Heart left ventricle (tissue), 16 donors: ENCODE data around the gene INSYN1. TPM values are rescaled to one million over a fixed set of nuclear protein-coding genes. Genes with fewer than 3 reads are reported as not detected.

Experiments
- ATAC-seq, 4 donors: fragments of 200-7000 bp; cut with Tn5 transposase; one replicate each; pipeline ENCODE4 v1.9.1; 2020 to 2022; ENCODE audit warnings: moderate library complexity in 4 of 4, mild to moderate bottlenecking in 3 of 4, moderate number of reproducible peaks in 1 of 4
- DNase-seq, 5 donors: peaks; one replicate each; pipeline ENCODE4 v3.0.0-alpha.2; 2020
- H3K27ac ChIP-seq, 12 donors: fragments of 200-600 bp; sonication (generic) in 4 of 12; one replicate each; pipeline versions ENCODE4 v1.5.0 to v1.8.0; 2016 to 2022; ENCODE audit warnings: mild to moderate bottlenecking in 2 of 12
- H3K27me3 ChIP-seq, 9 donors: fragments of 200-600 bp; sonication (generic) in 2 of 9; one replicate each; pipeline versions ENCODE4 v1.5.1 to v1.8.0; 2016 to 2022; ENCODE audit warnings: mild to moderate bottlenecking in 3 of 9
- H3K36me3 ChIP-seq, 9 donors: fragments of 200-600 bp; sonication (generic) in 2 of 9; one replicate each; pipeline versions ENCODE4 v1.5.0 to v1.8.0; 2018 to 2022; ENCODE audit warnings: mild to moderate bottlenecking in 2 of 9
- H3K4me1 ChIP-seq, 12 donors: fragments of 200-600 bp; sonication (generic) in 4 of 12; one replicate each; pipeline versions ENCODE4 v1.5.0 to v1.8.0; 2016 to 2022; ENCODE audit warnings: mild to moderate bottlenecking in 3 of 12
- H3K4me3 ChIP-seq, 12 donors: fragments of 200-600 bp; sonication (generic) in 4 of 12; one replicate each; pipeline versions ENCODE4 v1.5.0 to v1.8.0; 2017 to 2022; ENCODE audit warnings: mild to moderate bottlenecking in 9 of 12, moderate library complexity in 4 of 12
- H3K9me3 ChIP-seq, 12 donors: fragments of 200-600 bp; sonication (generic) in 4 of 12; one replicate each; pipeline versions ENCODE4 v1.5.0 to v1.8.0; 2016 to 2022; ENCODE audit warnings: mild to moderate bottlenecking in 1 of 12
- CTCF ChIP-seq, 12 donors: fragments of 200-600 bp; sonication (generic) in 4 of 12; IDR thresholded peaks; one replicate each; pipeline versions ENCODE4 v1.5.0 to v1.8.0; 2018 to 2022; ENCODE audit warnings: antibody characterized with exemption in 12 of 12, mild to moderate bottlenecking in 5 of 12
- POLR2A ChIP-seq, 2 donors: fragments of 450-650 bp; IDR thresholded peaks; one replicate each; pipeline ENCODE4 v1.6.1; 2017; ENCODE audit warnings: antibody characterized with exemption in 2 of 2, mild to moderate bottlenecking in 2 of 2, moderate library complexity in 2 of 2
- WGBS, 4 donors: extraction: QIAGEN DNeasy Blood & Tissue Kit in 2 of 4; methylation state at CpG; one replicate each; pipeline versions ENCODE4 v1.1.5 to v1.1.7; 2013 to 2018; 5-methylcytosine and 5-hydroxymethylcytosine counted together
- intact Hi-C, 10 donors: fragments of 100-400 bp; cut with DNase I; formaldehyde crosslinking; loops; one replicate each; pipeline versions ENCODE4 v1.11.1 to v1.14.2; 2022
- polyA plus RNA-seq, 2 donors: library from polyadenylated mRNA; stranded (reverse); fragments of 200-250 nt; gene quantifications; one replicate each; pipeline ENCODE4 v1.2.3, GENCODE V29; 2013
- total RNA-seq, 9 donors: library from RNA; depleted of rRNA in 2 of 9; stranded (reverse); fragments of >200 nt in 2 of 9; fragmentation: NEBNext Ultra II Directional in 3 of 9; extraction: Animal tissue kit (Norgen Biotek cat#: 25700) in 3 of 9; gene quantifications; one replicate each; pipeline versions ENCODE4 v1.1.0 to v1.2.4, GENCODE V29; 2016 to 2023
- donor health status: ischemic (EF 13 %, LVEDD 7.1; RV severe dilation, severe dysfunction).
- donor health status: healthy with polysubstance abuse.
- donor health status: DM: no; HTN: yes; CAD: no.
- donor health status: DM: no; HTN: no; CAD: no.
- donor health status: ischemic (EF 25% LVEDD 6.9; RV normal size, moderate dysfunction).
- donor health status: ischemic (EF 25% LVEDD 5.7; RV mildly dilated, moderate dysfunction).
- donor health status: healthy.
- donor health status: DM: yes; HTN: yes; CAD: no.
- donor health status: ischemic (EF 35%, LVEDD 5.7; RV mildly dilated, moderate dysfunction).
- donor health status: nonischemic (EF 11% LVEDD 7.7; RV severe dilation, severe dysfunction).
- donor health status: DM: yes; HTN: yes; CAD: no.
- donor health status: PGD.
- donor health status: ischemic (EF 29% LVEDD 5.4; RV normal size, mild dysfunction).
- donor health status: nonischemic (EF 23%, LVEDD 6.1; RV moderate dilation, normal function).

Gene INSYN1
- total and polyA plus RNA-seq, 11 donors = 51.5 to 182 (median 107) TPM

- no peak overlapping the region for H3K4me3 ChIP-seq
- ATAC-seq (peak in 1 of 4 donors; percentile 6), DNase-seq (no peak)
- H3K36me3 ChIP-seq = peaks cover 0 to 6% (median 0%) of the 10 kb centered on the region in 9 donors
- WGBS, 4 donors = 44 to 54% (median 50%) methylated on average over 1 of the region's 1 CpG
- peaks cover 0 to 6% (median 0%) of the 10 kb centered on the region in 9 donors for H3K27me3 ChIP-seq
- no peaks in the 10 kb centered on the region for H3K9me3 ChIP-seq
- intact Hi-C loops = loop anchor here in 8 of 10 donors (5.0 to 10.0 kb wide), 4 partner anchors 59 to 389 kb away; partner anchors contain the start of gene NPTN (in 1 of the 8)
- TF ChIP-seq POLR2A (IDR thresholded peaks at IDR 0.05) = no peak
- TF ChIP-seq CTCF (IDR thresholded peaks at IDR 0.05) = no peak
- peak overlapping the region in 6 of 12 donors; percentile 5 to 47 (median 25) for H3K27ac ChIP-seq
- H3K4me1 ChIP-seq = peaks cover 0 to 60% (median 51%) of the 10 kb centered on the region in 12 donors
Measured at GRCh38 chr15:73696641-73697001, 56.5 kb downstream of the INSYN1 start.

GRCh38 chr15:73695773-73696640, 57.1 kb downstream of the INSYN1 start:
- intact Hi-C loops = loop anchor here in 8 of 10 donors (5.0 to 10.0 kb wide), 4 partner anchors 59 to 389 kb away; partner anchors contain the start of gene NPTN (in 1 of the 8)
- no peak for TF ChIP-seq POLR2A (IDR thresholded peaks at IDR 0.05)
- no peak for TF ChIP-seq CTCF (IDR thresholded peaks at IDR 0.05)
- WGBS, 4 donors = 53 to 83% (median 66%) methylated on average over 14 to 16 of the region's 16 CpGs
- ATAC-seq (no peak), DNase-seq (no peak)
- Histone ChIP-seq H3K36me3 (peaks cover 0 to 3% (median 0%) of the 10 kb centered on the region in 9 donors), H3K27ac (peak overlapping the region in 5 of 12 donors; percentile 5 to 42 (median 19)), H3K4me3 (no peak overlapping the region), H3K9me3 (no peaks in the 10 kb centered on the region), H3K27me3 (peaks cover 0 to 6% (median 0%) of the 10 kb centered on the region in 9 donors), H3K4me1 (peaks cover 0 to 66% (median 56%) of the 10 kb centered on the region in 12 donors)

DNA sequence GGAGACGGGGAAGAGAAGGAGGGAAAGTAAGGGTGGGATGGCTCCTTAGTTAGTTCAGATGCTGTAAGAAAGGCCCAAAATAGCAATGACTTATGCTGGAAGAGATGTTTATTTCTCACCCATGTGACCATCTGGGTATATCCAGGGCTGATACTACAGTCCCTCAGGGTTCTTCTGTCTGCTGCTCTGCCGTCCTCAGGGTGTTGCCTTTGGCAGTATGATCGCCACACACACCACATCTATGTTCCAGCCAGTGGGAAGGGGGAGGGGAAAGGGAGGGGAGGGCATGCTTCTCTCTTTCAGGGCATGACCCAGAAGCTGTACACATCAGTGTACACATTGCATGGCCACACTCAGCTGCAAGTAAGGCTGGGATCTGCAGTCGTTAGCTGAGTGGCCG, 58.7 kb downstream of the INSYN1 start:
- H3K4me1 ChIP-seq = peaks cover 0 to 73% (median 57%) of the 10 kb centered on the region in 12 donors
- ATAC-seq = peak in 3 of 4 donors; percentile 22 to 38 (median 36)

More for the DNA sequence above, 58.7 kb downstream of the INSYN1 start:
- 40 to 42% (median 41%) methylated on average over 5 of the region's 5 CpGs for WGBS, 4 donors
- H3K9me3 ChIP-seq = no peaks in the 10 kb centered on the region
- H3K27me3 ChIP-seq = peaks cover 0 to 6% (median 0%) of the 10 kb centered on the region in 9 donors
- peaks cover 0 to 3% (median 0%) of the 10 kb centered on the region in 9 donors for H3K36me3 ChIP-seq
- no peak for TF ChIP-seq POLR2A (IDR thresholded peaks at IDR 0.05)
- TF ChIP-seq CTCF (IDR thresholded peaks at IDR 0.05) = no peak
- no peak overlapping the region for H3K4me3 ChIP-seq
- peak overlapping the region in 2 of 12 donors; percentile 24 to 27 for H3K27ac ChIP-seq
- intact Hi-C loops = loop anchor here in 1 of 10 donors (10.0 kb wide), 1 partner anchor 60 kb away; the partner anchor contains the start of gene NPTN
- DNase-seq = peak in 1 of 5 donors; percentile 61
